HL-60 (cell line): ENCODE results near the gene CHST13.

Experiments
- DNase-seq, 2 experiments: peaks; one replicate each; pipeline ENCODE4 v3.0.0-alpha.2; 2010 to 2020; ENCODE audit warnings: low read depth in 1 of 2, low spot score in 1 of 2
- H3K27ac ChIP-seq: fragments of 250-450 bp; sonication (Bioruptor Pico); replicated peaks from 2 replicates; pipeline ENCODE4 v1.5.1; 2020; ENCODE audit warnings: mild to moderate bottlenecking, moderate library complexity
- H3K27me3 ChIP-seq: fragments of 250-450 bp; sonication (Bioruptor Pico); 2 replicates; pipeline ENCODE4 v1.5.1; 2021; ENCODE audit warnings: mild to moderate bottlenecking, moderate library complexity; ENCODE audit not compliant: insufficient read depth, poor library complexity, severe bottlenecking
- H3K4me3 ChIP-seq: replicated peaks from 2 replicates; pipeline ENCODE4 v1.5.1; 2011; ENCODE audit warnings: mild to moderate bottlenecking, control low read depth, low read length; ENCODE audit not compliant: insufficient read depth
- GABPA ChIP-seq: IDR thresholded peaks from 2 replicates; pipeline ENCODE4 v1.6.1; 2012; ENCODE audit warnings: low read depth
- POLR2AphosphoS5 ChIP-seq: IDR thresholded peaks from 2 replicates; pipeline ENCODE4 v1.6.1; 2012; ENCODE audit warnings: low read depth
- SPI1 ChIP-seq: IDR thresholded peaks from 2 replicates; pipeline ENCODE4 v1.6.1; 2012; ENCODE audit warnings: low read depth, mild to moderate bottlenecking, borderline replicate concordance
- TF ChIP-seq, protein P1 (sequence below): IDR thresholded peaks from 2 replicates; pipeline ENCODE4 v1.6.1; 2012; ENCODE audit warnings: low read depth; ENCODE audit not compliant: insufficient replicate concordance
- TF ChIP-seq, protein P2 (sequence below): IDR thresholded peaks from one replicate; pipeline ENCODE4 v1.5.1; 2011; ENCODE audit warnings: low read length, control low read depth, inconsistent platforms; ENCODE audit not compliant: insufficient read depth

The CHST13 gene

DNA sequence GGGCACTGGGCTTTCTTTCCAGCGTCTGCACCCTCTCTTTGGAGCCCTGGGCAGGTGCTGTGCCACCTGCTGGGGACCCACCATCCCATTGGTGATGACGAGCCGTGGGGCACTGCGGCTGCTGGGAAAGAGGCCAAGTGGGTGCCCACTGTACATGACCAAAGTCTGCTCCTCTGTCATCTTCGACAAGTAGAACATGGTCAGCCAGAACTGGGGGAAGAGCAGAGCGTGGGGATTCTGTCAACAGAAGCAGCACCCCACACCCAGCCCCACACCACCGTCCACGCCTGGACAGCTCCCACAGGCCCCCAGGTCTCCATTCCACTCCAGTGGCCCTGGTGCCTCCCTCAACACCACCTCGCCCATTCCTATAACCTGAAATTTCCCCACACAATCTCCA is 16.1 kb upstream of the CHST13 start:
- Histone ChIP-seq H3K27ac (no peak overlapping the region), H3K4me3 (no peak overlapping the region), H3K27me3 (no peaks in the 10 kb centered on the region)
- TF ChIP-seq, protein P1, sequence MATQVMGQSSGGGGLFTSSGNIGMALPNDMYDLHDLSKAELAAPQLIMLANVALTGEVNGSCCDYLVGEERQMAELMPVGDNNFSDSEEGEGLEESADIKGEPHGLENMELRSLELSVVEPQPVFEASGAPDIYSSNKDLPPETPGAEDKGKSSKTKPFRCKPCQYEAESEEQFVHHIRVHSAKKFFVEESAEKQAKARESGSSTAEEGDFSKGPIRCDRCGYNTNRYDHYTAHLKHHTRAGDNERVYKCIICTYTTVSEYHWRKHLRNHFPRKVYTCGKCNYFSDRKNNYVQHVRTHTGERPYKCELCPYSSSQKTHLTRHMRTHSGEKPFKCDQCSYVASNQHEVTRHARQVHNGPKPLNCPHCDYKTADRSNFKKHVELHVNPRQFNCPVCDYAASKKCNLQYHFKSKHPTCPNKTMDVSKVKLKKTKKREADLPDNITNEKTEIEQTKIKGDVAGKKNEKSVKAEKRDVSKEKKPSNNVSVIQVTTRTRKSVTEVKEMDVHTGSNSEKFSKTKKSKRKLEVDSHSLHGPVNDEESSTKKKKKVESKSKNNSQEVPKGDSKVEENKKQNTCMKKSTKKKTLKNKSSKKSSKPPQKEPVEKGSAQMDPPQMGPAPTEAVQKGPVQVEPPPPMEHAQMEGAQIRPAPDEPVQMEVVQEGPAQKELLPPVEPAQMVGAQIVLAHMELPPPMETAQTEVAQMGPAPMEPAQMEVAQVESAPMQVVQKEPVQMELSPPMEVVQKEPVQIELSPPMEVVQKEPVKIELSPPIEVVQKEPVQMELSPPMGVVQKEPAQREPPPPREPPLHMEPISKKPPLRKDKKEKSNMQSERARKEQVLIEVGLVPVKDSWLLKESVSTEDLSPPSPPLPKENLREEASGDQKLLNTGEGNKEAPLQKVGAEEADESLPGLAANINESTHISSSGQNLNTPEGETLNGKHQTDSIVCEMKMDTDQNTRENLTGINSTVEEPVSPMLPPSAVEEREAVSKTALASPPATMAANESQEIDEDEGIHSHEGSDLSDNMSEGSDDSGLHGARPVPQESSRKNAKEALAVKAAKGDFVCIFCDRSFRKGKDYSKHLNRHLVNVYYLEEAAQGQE = no peak
- TF ChIP-seq POLR2AphosphoS5 (no peak), SPI1 (no peak), GABPA (no peak)
- TF ChIP-seq, protein P2, sequence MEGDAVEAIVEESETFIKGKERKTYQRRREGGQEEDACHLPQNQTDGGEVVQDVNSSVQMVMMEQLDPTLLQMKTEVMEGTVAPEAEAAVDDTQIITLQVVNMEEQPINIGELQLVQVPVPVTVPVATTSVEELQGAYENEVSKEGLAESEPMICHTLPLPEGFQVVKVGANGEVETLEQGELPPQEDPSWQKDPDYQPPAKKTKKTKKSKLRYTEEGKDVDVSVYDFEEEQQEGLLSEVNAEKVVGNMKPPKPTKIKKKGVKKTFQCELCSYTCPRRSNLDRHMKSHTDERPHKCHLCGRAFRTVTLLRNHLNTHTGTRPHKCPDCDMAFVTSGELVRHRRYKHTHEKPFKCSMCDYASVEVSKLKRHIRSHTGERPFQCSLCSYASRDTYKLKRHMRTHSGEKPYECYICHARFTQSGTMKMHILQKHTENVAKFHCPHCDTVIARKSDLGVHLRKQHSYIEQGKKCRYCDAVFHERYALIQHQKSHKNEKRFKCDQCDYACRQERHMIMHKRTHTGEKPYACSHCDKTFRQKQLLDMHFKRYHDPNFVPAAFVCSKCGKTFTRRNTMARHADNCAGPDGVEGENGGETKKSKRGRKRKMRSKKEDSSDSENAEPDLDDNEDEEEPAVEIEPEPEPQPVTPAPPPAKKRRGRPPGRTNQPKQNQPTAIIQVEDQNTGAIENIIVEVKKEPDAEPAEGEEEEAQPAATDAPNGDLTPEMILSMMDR = no peak
- DNase-seq = no peak

DNA sequence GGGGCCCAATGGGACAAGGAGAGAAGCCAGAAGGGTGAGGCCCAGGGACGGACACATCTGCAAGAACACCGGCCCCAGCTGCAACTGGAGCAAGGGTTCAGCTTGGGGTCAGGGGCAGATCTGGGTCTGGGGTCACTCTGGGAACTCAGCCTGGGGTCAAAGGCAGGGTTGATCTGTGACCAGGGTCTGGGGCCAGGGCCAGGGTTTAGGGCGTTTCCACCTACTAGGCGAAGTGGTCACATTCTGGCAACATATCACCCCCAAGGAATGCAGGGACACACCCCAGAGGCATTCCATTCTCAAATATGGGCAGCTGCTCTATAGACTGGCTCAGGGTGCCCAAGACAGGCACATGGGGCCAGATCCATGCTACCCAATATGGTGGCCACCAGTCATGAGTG is 15.4 kb upstream of the CHST13 start:
- Histone ChIP-seq H3K27me3 (no peaks in the 10 kb centered on the region), H3K27ac (no peak overlapping the region), H3K4me3 (no peak overlapping the region)
- TF ChIP-seq GABPA = no peak
- TF ChIP-seq, protein P1 = no peak
- no peak for TF ChIP-seq POLR2AphosphoS5
- TF ChIP-seq, protein P2 = no peak
- no peak for TF ChIP-seq SPI1
- DNase-seq = no peak

DNA sequence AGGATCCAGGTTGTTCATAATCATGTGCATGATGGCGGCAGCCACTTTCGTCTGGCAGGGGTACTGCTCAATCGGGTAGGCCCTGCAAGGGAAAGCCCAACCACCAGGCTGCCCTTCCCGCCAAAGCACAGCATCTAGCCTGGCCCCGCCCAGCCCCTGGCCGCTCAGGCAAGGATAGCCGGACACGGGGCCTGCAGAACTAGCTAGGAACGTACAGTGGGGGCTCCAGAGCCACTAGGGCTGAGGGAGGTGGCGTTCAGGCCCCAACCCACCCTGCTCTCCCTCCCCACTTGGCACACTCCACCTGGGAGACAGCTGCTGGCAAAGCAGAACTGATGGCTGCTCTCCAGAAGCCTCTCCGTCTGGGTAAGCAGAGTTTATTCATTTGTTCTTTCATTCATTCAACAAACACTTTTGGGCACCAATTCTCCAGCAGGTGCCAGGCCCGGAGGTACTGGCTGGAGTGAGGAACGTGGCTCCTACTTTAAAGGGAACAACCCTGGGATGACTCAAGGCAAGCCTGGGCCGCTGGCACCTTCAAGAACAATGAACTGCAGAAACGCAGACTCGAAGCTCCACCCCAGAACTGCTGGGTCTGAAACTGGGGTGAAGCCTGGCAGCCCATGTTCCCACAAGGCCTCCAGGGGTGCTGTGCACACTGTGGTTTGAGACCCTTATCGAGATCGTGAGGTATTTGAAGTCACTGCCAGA is 14.2 kb upstream of the CHST13 start:
- Histone ChIP-seq H3K27me3 (no peaks in the 10 kb centered on the region), H3K4me3 (no peak overlapping the region), H3K27ac (no peak overlapping the region)
- DNase-seq = no peak
- TF ChIP-seq, protein P2 = no peak
- TF ChIP-seq, protein P1 = no peak
- TF ChIP-seq GABPA = no peak
- no peak for TF ChIP-seq SPI1
- TF ChIP-seq POLR2AphosphoS5 = no peak
